ENCODE results near the gene MYO3A. TPM values are rescaled to one million over a fixed set of nuclear protein-coding genes. Genes with fewer than 3 reads are reported as not detected.

The MYO3A gene
- total and polyA plus RNA-seq, 4 donors = 0.33 TPM; not detected in 2

DNA sequence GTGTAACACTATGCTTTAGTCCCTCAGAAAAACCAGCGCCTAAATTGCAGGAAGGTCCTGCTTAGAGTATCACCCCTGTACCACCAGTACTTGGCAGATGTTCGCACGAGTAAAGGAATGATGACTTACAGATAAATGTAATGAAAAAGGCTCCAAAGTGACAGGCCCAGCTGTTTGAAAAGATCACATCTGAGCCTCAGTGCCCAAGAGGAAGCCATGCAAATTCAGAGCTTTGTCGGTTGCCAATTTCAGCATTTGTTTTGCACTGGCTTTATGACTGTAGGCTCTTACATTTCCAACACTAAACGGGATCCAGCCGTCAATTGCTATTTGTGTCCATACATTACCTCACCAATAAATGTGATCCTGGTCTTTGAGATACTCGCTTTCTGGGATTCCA is 222.0 kb downstream of the MYO3A start:
- H3K4me1 ChIP-seq (ENCODE audit: control insufficient read depth in 4 of 4, insufficient read depth in 4 of 4, low read length in 3 of 4) = no peaks in the 10 kb centered on the region
- no peak for DNase-seq (ENCODE audit: low spot score)
- TF ChIP-seq, protein P1, sequence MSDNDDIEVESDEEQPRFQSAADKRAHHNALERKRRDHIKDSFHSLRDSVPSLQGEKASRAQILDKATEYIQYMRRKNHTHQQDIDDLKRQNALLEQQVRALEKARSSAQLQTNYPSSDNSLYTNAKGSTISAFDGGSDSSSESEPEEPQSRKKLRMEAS (IDR thresholded peaks at IDR 0.05) = no peak
- TF ChIP-seq RAD21 (IDR thresholded peaks at IDR 0.05) (no peak), SP1 (IDR thresholded peaks at IDR 0.05) (no peak), GABPA (IDR thresholded peaks at IDR 0.05 in 1 of 2, conservative IDR thresholded peaks at IDR 0.05 in 1 of 2) (no peak), HNF4A (conservative IDR thresholded peaks at IDR 0.05) (no peak), HNF4G (IDR thresholded peaks at IDR 0.05) (no peak), RXRA (IDR thresholded peaks at IDR 0.05) (no peak), TAF1 (conservative IDR thresholded peaks at IDR 0.05) (no peak), YY1 (IDR thresholded peaks at IDR 0.05) (no peak), FOXA1 (IDR thresholded peaks at IDR 0.05) (no peak), FOXA2 (IDR thresholded peaks at IDR 0.05) (no peak)
- TF ChIP-seq, protein P2, sequence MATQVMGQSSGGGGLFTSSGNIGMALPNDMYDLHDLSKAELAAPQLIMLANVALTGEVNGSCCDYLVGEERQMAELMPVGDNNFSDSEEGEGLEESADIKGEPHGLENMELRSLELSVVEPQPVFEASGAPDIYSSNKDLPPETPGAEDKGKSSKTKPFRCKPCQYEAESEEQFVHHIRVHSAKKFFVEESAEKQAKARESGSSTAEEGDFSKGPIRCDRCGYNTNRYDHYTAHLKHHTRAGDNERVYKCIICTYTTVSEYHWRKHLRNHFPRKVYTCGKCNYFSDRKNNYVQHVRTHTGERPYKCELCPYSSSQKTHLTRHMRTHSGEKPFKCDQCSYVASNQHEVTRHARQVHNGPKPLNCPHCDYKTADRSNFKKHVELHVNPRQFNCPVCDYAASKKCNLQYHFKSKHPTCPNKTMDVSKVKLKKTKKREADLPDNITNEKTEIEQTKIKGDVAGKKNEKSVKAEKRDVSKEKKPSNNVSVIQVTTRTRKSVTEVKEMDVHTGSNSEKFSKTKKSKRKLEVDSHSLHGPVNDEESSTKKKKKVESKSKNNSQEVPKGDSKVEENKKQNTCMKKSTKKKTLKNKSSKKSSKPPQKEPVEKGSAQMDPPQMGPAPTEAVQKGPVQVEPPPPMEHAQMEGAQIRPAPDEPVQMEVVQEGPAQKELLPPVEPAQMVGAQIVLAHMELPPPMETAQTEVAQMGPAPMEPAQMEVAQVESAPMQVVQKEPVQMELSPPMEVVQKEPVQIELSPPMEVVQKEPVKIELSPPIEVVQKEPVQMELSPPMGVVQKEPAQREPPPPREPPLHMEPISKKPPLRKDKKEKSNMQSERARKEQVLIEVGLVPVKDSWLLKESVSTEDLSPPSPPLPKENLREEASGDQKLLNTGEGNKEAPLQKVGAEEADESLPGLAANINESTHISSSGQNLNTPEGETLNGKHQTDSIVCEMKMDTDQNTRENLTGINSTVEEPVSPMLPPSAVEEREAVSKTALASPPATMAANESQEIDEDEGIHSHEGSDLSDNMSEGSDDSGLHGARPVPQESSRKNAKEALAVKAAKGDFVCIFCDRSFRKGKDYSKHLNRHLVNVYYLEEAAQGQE (IDR thresholded peaks at IDR 0.05) = no peak
- TF ChIP-seq, protein P3, sequence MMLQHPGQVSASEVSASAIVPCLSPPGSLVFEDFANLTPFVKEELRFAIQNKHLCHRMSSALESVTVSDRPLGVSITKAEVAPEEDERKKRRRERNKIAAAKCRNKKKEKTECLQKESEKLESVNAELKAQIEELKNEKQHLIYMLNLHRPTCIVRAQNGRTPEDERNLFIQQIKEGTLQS (IDR thresholded peaks at IDR 0.05) = no peak
- TF ChIP-seq, protein P4, sequence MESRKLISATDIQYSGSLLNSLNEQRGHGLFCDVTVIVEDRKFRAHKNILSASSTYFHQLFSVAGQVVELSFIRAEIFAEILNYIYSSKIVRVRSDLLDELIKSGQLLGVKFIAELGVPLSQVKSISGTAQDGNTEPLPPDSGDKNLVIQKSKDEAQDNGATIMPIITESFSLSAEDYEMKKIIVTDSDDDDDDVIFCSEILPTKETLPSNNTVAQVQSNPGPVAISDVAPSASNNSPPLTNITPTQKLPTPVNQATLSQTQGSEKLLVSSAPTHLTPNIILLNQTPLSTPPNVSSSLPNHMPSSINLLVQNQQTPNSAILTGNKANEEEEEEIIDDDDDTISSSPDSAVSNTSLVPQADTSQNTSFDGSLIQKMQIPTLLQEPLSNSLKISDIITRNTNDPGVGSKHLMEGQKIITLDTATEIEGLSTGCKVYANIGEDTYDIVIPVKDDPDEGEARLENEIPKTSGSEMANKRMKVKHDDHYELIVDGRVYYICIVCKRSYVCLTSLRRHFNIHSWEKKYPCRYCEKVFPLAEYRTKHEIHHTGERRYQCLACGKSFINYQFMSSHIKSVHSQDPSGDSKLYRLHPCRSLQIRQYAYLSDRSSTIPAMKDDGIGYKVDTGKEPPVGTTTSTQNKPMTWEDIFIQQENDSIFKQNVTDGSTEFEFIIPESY (IDR thresholded peaks at IDR 0.05) = no peak
- no peak overlapping the region for H3K27ac ChIP-seq (ENCODE audit: low read depth in 1 of 2, low read length in 2 of 2)
- H3K36me3 ChIP-seq (ENCODE audit: control insufficient read depth in 4 of 4, insufficient read depth in 3 of 4, low read depth in 1 of 4, low read length in 3 of 4) = no peaks in the 10 kb centered on the region
- peaks cover 0 to 2% (median 0%) of the 10 kb centered on the region in 4 donors for H3K9me3 ChIP-seq (ENCODE audit: control insufficient read depth in 4 of 4, low read length in 3 of 4)
- H3K9ac ChIP-seq (ENCODE audit: low read depth in 1 of 2, low read length in 2 of 2) = no peak overlapping the region
- H3K27me3 ChIP-seq (ENCODE audit: control insufficient read depth in 4 of 4, insufficient read depth in 4 of 4, low read length in 3 of 4) = no peaks in the 10 kb centered on the region
- WGBS = 89% methylated on average over 7 of the region's 7 CpGs
- H3K4me3 ChIP-seq (ENCODE audit: low read depth in 1 of 3, low read length in 3 of 3) = no peak overlapping the region

DNA sequence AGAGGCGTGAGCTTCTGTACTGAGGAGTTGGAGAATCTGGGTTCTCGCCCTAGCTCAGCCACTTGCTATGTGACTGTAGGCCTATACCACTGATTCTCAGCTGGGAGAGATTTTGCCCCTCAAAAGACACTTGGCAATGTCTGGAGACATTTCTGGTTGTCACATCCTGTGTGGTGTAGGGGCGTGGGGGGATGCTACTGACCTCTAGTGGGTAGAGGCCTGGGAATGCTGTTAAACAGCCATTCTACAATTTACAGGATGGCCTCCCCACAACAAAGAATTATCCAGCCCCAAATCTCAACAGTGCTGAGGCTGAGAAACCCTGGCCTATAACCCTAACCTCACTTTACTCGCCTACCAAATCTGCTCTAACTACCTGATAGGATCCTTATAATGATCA is 223.7 kb downstream of the MYO3A start:
- H3K4me1 ChIP-seq (ENCODE audit: control insufficient read depth in 4 of 4, insufficient read depth in 4 of 4, low read length in 3 of 4) = no peaks in the 10 kb centered on the region
- WGBS = 87% methylated on average over 4 of the region's 4 CpGs
- H3K4me3 ChIP-seq (ENCODE audit: low read depth in 1 of 3, low read length in 3 of 3) = no peak overlapping the region
- H3K27me3 ChIP-seq (ENCODE audit: control insufficient read depth in 4 of 4, insufficient read depth in 4 of 4, low read length in 3 of 4) = no peaks in the 10 kb centered on the region
- TF ChIP-seq, protein P4 (IDR thresholded peaks at IDR 0.05) = no peak
- no peak for TF ChIP-seq NR2F2 (IDR thresholded peaks at IDR 0.05)
- H3K9ac ChIP-seq (ENCODE audit: low read depth in 1 of 2, low read length in 2 of 2) = no peak overlapping the region
- H3K36me3 ChIP-seq (ENCODE audit: control insufficient read depth in 4 of 4, insufficient read depth in 3 of 4, low read depth in 1 of 4, low read length in 3 of 4) = no peaks in the 10 kb centered on the region
- H3K9me3 ChIP-seq (ENCODE audit: control insufficient read depth in 4 of 4, low read length in 3 of 4) = no peaks in the 10 kb centered on the region
- no peak for DNase-seq (ENCODE audit: low spot score)
- H3K27ac ChIP-seq (ENCODE audit: low read depth in 1 of 2, low read length in 2 of 2) = no peak overlapping the region

Data from liver (tissue), 9 donors.